Stomach (tissue), 4 donors: Measurements from ENCODE around the gene TMEM121B.

Experiments
- EP300 ChIP-seq: sonication (generic); formaldehyde crosslinking; IDR thresholded peaks from one replicate; pipeline ENCODE4 v1.6.1; 2017; ENCODE audit warnings: antibody characterized with exemption
- POLR2A ChIP-seq, 4 donors: fragments of 450-650 bp; IDR thresholded peaks; one replicate each; pipeline ENCODE4 v1.6.1; 2016; ENCODE audit warnings: antibody characterized with exemption in 4 of 4, control low read depth in 2 of 4, mild to moderate bottlenecking in 1 of 4, moderate library complexity in 1 of 4
- TF ChIP-seq, protein P1 (sequence below), 7 experiments: fragments of 450-650 bp in 4 of 7; fragments of 200-600 bp in 3 of 7; sonication (generic) in 3 of 7; IDR thresholded peaks; one replicate each; pipeline ENCODE4 v1.5.1; 2016 to 2019; ENCODE audit warnings: antibody characterized with exemption in 7 of 7, control low read depth in 2 of 7, mild to moderate bottlenecking in 1 of 7

DNA sequence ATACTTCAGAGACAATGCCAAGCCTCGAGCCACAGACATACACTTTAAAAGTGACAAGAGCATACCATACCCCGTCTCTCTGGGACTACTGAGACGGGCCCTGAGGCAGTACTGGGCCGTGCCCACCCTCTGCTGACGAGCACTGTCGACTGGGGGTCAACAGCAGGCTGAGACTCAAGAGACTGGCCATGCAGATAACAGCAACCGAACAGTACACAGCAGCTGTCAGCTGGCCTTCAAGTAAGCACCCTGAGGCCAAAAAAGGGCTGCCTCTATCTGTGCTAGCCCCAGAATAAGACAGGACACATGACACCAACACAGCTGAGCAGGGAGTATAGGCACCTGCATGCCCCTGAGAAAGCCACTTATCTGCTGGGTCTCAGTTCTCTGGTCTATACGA lies 18.9 kb upstream of the TMEM121B start:
- TF ChIP-seq, protein P1, sequence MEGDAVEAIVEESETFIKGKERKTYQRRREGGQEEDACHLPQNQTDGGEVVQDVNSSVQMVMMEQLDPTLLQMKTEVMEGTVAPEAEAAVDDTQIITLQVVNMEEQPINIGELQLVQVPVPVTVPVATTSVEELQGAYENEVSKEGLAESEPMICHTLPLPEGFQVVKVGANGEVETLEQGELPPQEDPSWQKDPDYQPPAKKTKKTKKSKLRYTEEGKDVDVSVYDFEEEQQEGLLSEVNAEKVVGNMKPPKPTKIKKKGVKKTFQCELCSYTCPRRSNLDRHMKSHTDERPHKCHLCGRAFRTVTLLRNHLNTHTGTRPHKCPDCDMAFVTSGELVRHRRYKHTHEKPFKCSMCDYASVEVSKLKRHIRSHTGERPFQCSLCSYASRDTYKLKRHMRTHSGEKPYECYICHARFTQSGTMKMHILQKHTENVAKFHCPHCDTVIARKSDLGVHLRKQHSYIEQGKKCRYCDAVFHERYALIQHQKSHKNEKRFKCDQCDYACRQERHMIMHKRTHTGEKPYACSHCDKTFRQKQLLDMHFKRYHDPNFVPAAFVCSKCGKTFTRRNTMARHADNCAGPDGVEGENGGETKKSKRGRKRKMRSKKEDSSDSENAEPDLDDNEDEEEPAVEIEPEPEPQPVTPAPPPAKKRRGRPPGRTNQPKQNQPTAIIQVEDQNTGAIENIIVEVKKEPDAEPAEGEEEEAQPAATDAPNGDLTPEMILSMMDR (IDR thresholded peaks at IDR 0.05) = no peak
- TF ChIP-seq EP300 (no peak), POLR2A (IDR thresholded peaks at IDR 0.05) (no peak)
